Coronary artery (tissue), 2 donors: ENCODE results near the gene DSCAM.

Source experiments
- DNase-seq: peaks from one replicate; pipeline ENCODE4 v3.0.0-alpha.2; 2017; ENCODE audit warnings: low spot score
- H3K27ac ChIP-seq, 2 donors: fragments of 200-600 bp; sonication (generic); one replicate each; pipeline ENCODE4 v1.5.1; 2016 to 2019
- H3K4me3 ChIP-seq: fragments of 200-600 bp; sonication (generic); 2 replicates; pipeline ENCODE4 v1.5.1; 2016; ENCODE audit warnings: mild to moderate bottlenecking, moderate library complexity
- TF ChIP-seq, protein P1 (sequence below): fragments of 200-600 bp; sonication (generic); IDR thresholded peaks from one replicate; pipeline ENCODE4 v1.5.1; 2019; ENCODE audit warnings: antibody characterized with exemption

The DSCAM gene

DNA sequence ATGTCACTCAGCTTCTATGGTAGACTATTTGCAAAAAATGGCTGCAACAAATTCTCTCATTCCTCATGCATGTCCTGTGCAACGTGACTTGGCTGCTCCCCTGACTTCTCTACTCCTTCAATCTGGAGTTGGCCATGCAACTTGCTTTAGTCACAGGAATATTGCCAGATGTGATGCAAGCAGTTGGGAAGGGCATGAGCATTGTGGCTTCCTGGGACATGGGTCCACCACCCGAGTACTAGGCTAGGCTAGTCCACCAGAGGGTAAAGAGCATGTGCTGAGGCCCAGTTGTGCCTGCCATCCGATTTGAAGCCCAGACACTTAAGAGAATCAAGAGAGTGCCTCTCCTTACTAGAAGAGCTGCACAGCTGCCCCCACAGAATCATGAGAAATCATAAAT is 89.6 kb downstream of the DSCAM start:
- no peak overlapping the region for H3K27ac ChIP-seq
- no peak for DNase-seq
- TF ChIP-seq, protein P1, sequence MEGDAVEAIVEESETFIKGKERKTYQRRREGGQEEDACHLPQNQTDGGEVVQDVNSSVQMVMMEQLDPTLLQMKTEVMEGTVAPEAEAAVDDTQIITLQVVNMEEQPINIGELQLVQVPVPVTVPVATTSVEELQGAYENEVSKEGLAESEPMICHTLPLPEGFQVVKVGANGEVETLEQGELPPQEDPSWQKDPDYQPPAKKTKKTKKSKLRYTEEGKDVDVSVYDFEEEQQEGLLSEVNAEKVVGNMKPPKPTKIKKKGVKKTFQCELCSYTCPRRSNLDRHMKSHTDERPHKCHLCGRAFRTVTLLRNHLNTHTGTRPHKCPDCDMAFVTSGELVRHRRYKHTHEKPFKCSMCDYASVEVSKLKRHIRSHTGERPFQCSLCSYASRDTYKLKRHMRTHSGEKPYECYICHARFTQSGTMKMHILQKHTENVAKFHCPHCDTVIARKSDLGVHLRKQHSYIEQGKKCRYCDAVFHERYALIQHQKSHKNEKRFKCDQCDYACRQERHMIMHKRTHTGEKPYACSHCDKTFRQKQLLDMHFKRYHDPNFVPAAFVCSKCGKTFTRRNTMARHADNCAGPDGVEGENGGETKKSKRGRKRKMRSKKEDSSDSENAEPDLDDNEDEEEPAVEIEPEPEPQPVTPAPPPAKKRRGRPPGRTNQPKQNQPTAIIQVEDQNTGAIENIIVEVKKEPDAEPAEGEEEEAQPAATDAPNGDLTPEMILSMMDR: no peak
- H3K4me3 ChIP-seq: no peak overlapping the region

DNA sequence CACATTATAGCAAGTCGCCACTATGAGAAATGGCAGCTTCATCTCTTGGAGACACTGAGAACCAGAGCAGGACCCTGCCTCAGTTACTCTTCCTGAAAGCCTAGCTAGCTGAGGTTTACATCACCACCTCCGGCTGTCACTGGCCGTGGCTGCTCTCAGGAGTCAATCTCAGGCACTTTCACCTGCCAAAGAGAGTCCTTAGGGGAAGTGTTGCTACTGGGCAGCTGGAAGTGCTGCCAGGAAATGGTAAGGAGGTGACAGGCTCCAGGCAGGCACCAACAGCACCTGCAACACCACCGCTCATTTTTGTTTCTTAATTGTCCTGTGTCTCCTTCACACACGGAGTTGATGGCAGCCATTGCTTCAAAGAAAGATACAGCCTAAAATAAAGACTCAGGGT is 92.5 kb downstream of the DSCAM start:
- no peak overlapping the region for H3K27ac ChIP-seq
- TF ChIP-seq, protein P1: no peak

DNA sequence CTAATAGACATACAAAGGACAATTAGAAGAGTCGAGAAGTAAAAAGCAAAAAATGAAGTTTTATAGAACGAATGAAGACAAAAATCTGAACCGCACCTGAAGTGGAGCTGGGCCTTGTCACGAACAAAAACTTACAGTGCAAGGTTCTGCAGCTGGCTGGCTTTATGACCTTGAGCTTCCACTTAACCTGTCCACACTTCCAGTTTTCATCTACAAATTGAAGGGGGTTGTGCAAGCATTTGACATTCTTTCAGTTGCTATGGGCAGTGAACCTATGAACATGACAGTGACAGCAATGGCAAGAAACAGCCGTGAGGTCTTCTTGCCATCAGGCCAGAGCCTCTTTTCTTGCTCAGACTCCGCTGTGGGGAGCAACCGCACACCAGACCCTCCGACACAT is 93.2 kb downstream of the DSCAM start:
- DNase-seq: no peak
- no peak overlapping the region for H3K27ac ChIP-seq
- H3K4me3 ChIP-seq: no peak overlapping the region
- TF ChIP-seq, protein P1: no peak

More for the DNA sequence above, 92.5 kb downstream of the DSCAM start:
- no peak for DNase-seq
- H3K4me3 ChIP-seq: no peak overlapping the region

DNA sequence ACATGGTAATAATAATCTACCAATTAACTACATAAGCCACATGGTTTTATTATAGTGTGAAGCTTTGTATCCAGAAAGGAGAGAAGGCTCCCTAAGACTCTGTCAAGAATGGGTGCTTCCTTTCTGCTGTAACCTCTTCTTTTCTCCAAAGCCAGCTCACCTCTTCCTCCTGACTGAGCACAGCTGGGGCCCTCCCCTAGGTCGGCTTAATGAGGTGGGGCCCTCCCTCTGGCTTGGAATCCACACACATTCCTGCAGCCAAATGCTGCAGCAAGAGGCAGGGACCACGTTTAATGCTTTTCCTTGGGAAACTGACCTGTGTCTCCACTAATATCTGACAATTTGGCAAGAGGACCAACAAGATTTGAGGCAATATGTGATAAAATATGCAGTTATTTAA is 94.8 kb downstream of the DSCAM start:
- Histone ChIP-seq H3K4me3 (no peak overlapping the region), H3K27ac (no peak overlapping the region)
- no peak for DNase-seq
- TF ChIP-seq, protein P1: no peak

DNA sequence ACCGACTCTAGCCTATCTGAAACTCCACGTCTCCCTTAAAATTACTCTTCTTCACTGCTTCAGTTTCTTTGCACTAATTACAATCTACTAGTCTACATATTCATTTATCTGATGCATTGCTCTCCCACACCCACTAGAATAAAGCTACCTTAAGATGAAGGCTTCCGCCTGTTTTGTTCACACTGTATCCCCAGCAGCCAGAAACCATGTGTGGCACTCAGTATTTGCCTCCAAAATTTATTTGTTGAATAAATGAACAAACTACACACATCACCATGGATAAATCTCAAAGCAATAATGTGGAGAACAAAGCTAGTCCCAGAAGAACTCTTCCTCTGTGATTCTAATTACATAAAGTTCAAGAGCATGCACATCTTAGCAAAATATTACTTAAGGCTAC is 95.7 kb downstream of the DSCAM start:
- TF ChIP-seq, protein P1: no peak
- no peak for DNase-seq
- H3K27ac ChIP-seq: no peak overlapping the region
- no peak overlapping the region for H3K4me3 ChIP-seq

DNA sequence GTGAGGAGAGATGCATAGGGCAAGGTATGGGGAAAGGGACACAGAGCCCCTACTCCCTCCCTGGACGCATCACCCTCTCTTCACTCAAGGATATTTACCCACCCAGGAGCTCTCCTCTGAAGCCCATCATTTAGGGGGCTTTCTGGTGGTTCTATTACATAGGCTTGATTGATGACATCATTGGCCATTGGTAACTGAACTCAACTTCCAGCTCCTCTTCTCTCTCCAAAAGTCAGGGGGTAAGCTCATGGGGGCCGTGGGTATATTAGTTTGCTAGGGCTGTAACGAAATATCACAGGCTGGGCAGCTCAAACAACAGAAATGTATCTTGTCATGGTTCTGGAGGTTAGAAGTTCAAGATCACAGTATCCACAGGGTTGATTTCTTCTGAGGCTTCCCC is 110.8 kb downstream of the DSCAM start:
- TF ChIP-seq, protein P1: no peak
- no peak for DNase-seq
- Histone ChIP-seq H3K4me3 (no peak overlapping the region), H3K27ac (no peak overlapping the region)

DNA sequence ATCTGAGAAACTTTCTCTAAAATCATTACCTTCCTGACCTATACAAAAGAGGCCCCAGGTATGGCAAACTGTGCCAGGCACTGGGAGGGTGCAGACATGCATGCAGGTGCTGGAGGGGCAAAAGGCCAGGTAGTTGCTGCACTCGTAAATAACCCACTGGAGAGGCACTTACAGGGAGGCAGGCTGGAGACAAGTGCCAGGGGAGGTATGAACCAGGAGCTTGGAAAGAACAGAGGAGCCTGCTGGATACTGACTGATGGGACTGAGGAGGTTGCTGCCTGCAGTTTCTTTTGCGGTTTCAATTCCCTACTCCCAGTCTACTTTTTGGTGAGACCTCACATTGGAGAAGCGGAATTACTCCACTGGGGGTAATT is 113.9 kb downstream of the DSCAM start:
- TF ChIP-seq, protein P1: no peak
- no peak overlapping the region for H3K4me3 ChIP-seq
- DNase-seq: no peak
- no peak overlapping the region for H3K27ac ChIP-seq
